Left ventricle myocardium inferior (tissue), 1 donor: ENCODE measurements around the gene SNTA1. TPM values are rescaled to one million over a fixed set of nuclear protein-coding genes. Genes with fewer than 3 reads are reported as not detected.
"Not testable (repeated sequence)": the region's sequence is repeated elsewhere in the genome, so short reads cannot be mapped to it uniquely, and the experiment has no call there.

Experiments
- DNase-seq: peaks from one replicate; pipeline ENCODE4 v3.0.0-alpha.2; 2020
- H3K27ac ChIP-seq: fragments of 200-600 bp; replicated peaks from 2 replicates; pipeline ENCODE4 v1.8.0; 2021
- H3K27me3 ChIP-seq: fragments of 200-600 bp; 2 replicates; pipeline ENCODE4 v1.8.0; 2021; ENCODE audit warnings: low read depth
- H3K36me3 ChIP-seq: fragments of 200-600 bp; 2 replicates; pipeline ENCODE4 v1.8.0; 2021
- H3K4me1 ChIP-seq: fragments of 200-600 bp; 2 replicates; pipeline ENCODE4 v1.8.0; 2021
- H3K4me3 ChIP-seq: fragments of 200-600 bp; 2 replicates; pipeline ENCODE4 v1.8.0; 2021; ENCODE audit warnings: mild to moderate bottlenecking, moderate library complexity
- H3K9me3 ChIP-seq: fragments of 200-600 bp; replicated peaks from 2 replicates; pipeline ENCODE4 v1.8.0; 2021
- CTCF ChIP-seq: fragments of 200-600 bp; IDR thresholded peaks from 2 replicates; pipeline ENCODE4 v1.8.0; 2021; ENCODE audit warnings: antibody characterized with exemption, mild to moderate bottlenecking, borderline replicate concordance
- intact Hi-C: fragments of 100-400 bp; cut with micrococcal nuclease; formaldehyde crosslinking; loops from one replicate; pipeline ENCODE4 v1.11.0; 2022
- total RNA-seq: library from RNA; stranded (reverse); fragmentation: NEBNext Ultra II Directional; extraction: Animal tissue kit (Norgen Biotek cat#: 25700); gene quantifications from one replicate; pipeline ENCODE4 v1.2.1, GENCODE V29; 2021
- donor health status: DM: no; HTN: yes; CAD: no; lungs with severe emphysema.

SNTA1 gene
- total RNA-seq, 1 donor from 2014 or later, result 202 TPM

- H3K4me3 ChIP-seq, result no peak overlapping the region
- H3K27me3 ChIP-seq, result no peaks in the 10 kb centered on the region
- peaks cover 17% of the 10 kb centered on the region for H3K4me1 ChIP-seq
- intact Hi-C loops, result loop anchor here (10.0 kb wide), 1 partner anchor 184 kb away; no protein-coding TSS in a partner anchor
- no peak for DNase-seq
- H3K27ac ChIP-seq, result no peak overlapping the region
- TF ChIP-seq CTCF, result no peak
- no peaks in the 10 kb centered on the region for H3K9me3 ChIP-seq
- no peaks in the 10 kb centered on the region for H3K36me3 ChIP-seq
These were observed 17.1 kb upstream of the SNTA1 start for GRCh38 chr20:33460711-33461110.

GRCh38 chr20:33459599-33459998 is 16.0 kb upstream of the SNTA1 start:
- TF ChIP-seq CTCF, result no peak
- Histone ChIP-seq H3K27ac (no peak overlapping the region), H3K4me1 (peaks cover 17% of the 10 kb centered on the region), H3K27me3 (no peaks in the 10 kb centered on the region), H3K36me3 (no peaks in the 10 kb centered on the region), H3K9me3 (no peaks in the 10 kb centered on the region), H3K4me3 (no peak overlapping the region)
- intact Hi-C loops, result no loop called here
- DNase-seq, result no peak

- H3K36me3 ChIP-seq, H3K27me3 ChIP-seq, H3K4me1 ChIP-seq, H3K9me3 ChIP-seq, intact Hi-C loops, H3K4me3 ChIP-seq, H3K27ac ChIP-seq: not testable (repeated sequence)
- peak; percentile 93 for TF ChIP-seq CTCF
- peak; percentile 81 for DNase-seq
These were observed 13.5 kb upstream of the SNTA1 start for GRCh38 chr20:33456916-33457642.

- intact Hi-C loops, result no loop called here
- no peak for DNase-seq
- Histone ChIP-seq H3K9me3 (no peaks in the 10 kb centered on the region), H3K27ac (no peak overlapping the region), H3K27me3 (no peaks in the 10 kb centered on the region), H3K36me3 (no peaks in the 10 kb centered on the region), H3K4me3 (no peak overlapping the region), H3K4me1 (no peaks in the 10 kb centered on the region)
- no peak for TF ChIP-seq CTCF
These were observed 7.3 kb upstream of the SNTA1 start for GRCh38 chr20:33450867-33451266.

- no peaks in the 10 kb centered on the region for H3K27me3 ChIP-seq
- intact Hi-C loops, result no loop called here
- TF ChIP-seq CTCF, result no peak
These were observed 2.5 kb upstream of the SNTA1 start for GRCh38 chr20:33445881-33446625.

More at GRCh38 chr20:33445881-33446625, 2.5 kb upstream of the SNTA1 start:
- DNase-seq, result no peak
- Histone ChIP-seq H3K36me3 (no peaks in the 10 kb centered on the region), H3K4me3 (no peak overlapping the region), H3K4me1 (peaks cover 34% of the 10 kb centered on the region), H3K27ac (no peak overlapping the region), H3K9me3 (no peaks in the 10 kb centered on the region)
